Left colon (tissue), 2 donors: ENCODE measurements around the gene RPS8. TPM values are rescaled to one million over a fixed set of nuclear protein-coding genes. Genes with fewer than 3 reads are reported as not detected.
"Not testable (repeated sequence)": the region's sequence is repeated elsewhere in the genome, so short reads cannot be mapped to it uniquely, and the experiment has no call there.

Experiments used
- ATAC-seq: fragments of 200-7000 bp; cut with Tn5 transposase; one replicate; pipeline ENCODE4 v1.9.1; 2020; ENCODE audit warnings: mild to moderate bottlenecking, moderate library complexity
- DNase-seq, 2 donors: peaks; one replicate each; pipeline ENCODE4 v3.0.0-alpha.2; 2020
- intact Hi-C, 2 donors: fragments of 100-400 bp; cut with DNase I in 1 of 2; cut with micrococcal nuclease in 1 of 2; formaldehyde crosslinking; loops; one replicate each; pipeline versions ENCODE4 v1.11.2 to v1.14.0; 2022; cut with DNase I, micrococcal nuclease
- long read RNA-seq: library from polyadenylated mRNA; unstranded; transcript quantifications from one replicate; pipeline ENCODE4 v2.0.0, GENCODE V29; 2021
- total RNA-seq, 2 donors: library from RNA; stranded (reverse); fragmentation: NEBNext Ultra II Directional; extraction: Animal tissue kit (Norgen Biotek cat#: 25700); gene quantifications; one replicate each; pipeline ENCODE4 v1.2.1, GENCODE V29; 2021
- donor health status: DM: no; HTN: no; CAD: no.
- donor health status: DM: yes; HTN: yes; CAD: no.

The RPS8 gene
- 1,000 to 10,000 TPM; 1,280 to 1,342 TPM for total RNA-seq
- long read RNA-seq, transcript RPS8-207 (5 exons, 1,115 nt), result minor isoform, 23 of 366 reads
- long read RNA-seq, transcript RPS8-203 (3 exons, 898 nt), result minor isoform, 6 of 366 reads
- long read RNA-seq, transcript RPS8-202 (6 exons, 881 nt), result major isoform, 194 of 366 reads
- long read RNA-seq, partial matches to known transcripts, result 135 of 366 reads
- long read RNA-seq, other reads (novel, unspliced or antisense), result 8 of 366 reads

DNA sequence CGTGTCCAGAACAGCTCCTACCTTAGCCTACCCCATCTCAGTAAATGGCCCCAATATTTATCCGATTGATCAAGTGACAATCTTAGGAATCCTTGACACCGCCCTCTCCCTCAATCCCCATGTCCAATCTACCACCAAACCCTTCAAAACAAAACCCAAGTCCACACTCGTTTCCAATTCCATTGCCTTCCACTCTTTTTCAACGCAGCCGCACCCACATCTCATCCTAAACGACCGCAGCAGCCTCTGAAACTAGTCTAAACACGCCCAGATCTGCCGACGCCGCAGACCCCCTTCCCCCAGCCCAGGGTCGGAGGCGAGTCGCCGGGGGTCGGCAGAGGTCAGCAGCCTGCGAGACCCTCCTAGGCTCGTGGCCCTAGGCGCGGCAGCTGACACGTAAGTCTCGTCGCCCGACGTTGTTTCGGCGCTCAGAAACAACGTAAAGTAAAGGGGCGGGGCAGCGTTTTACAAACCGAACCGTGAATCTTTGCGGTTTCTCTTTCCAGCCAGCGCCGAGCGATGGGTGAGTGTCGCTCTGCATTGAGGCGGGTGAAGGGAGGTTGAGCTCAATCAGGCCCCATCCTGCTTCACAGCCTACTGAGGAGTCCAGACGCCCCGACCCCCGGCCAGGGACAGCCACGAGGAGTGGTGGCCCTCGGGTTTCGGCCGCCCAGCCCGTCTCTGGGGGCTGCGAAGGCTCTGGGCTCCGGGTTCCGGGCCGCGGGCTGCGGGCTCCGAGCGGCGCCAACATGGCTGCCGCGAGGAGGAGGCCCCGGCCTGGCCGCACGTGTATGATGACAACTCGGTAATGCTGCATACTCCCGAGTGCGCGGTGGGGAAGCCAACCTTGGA lies at the start of gene RPS8:
RPS8 (plus strand) TSS at position 463 of the 852 bp plus-strand sequence; CDS start at position 520, 57 bp downstream.
- ATAC-seq (peak; percentile 89), DNase-seq (peak; percentile 93 to 94)
- intact Hi-C loops, result no loop called here

DNA sequence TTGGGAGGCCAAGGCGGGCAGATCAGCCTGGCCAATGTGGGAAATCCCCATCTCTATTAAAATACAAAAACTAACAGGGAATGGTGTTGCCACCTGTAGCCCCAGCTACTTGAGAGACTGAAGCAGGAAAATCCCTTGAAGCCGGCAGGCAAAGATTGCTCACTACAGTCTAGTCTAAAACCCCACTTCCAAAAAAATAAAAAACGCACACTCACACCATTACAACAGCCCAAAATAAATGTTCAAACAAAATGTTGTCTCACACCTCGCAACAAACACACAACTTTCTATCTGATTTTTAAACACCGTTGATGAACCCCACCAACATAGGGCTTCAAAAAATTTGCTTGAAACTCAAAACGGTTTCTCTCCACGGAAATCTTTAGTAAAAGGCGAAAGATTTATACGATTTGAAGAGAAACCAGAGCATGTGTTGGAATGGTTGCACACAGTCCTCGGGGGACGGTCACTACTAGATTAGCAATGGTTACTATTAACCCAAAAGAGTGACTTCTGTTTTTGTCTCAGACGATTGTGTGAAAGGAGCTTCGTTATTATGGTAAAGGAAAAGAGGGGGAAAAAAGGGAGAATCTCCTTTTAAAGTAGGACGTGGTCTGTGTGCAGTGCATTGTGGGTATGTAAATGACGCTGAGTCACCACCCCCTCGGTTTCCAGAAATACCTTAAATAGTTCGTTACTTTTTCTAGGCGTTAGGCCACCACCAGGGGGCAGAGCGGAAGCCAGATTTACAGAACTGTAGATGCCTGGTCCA lies 44.4 kb upstream of the RPS8 start, which contains the start of gene RNU5D-1:
RNU5D-1 (minus strand) TSS at position 430 of the 772 bp plus-strand sequence.
- peak; percentile 92 to 98 for DNase-seq
- intact Hi-C loops, result no loop called here
- peak; percentile 84 for ATAC-seq

DNA sequence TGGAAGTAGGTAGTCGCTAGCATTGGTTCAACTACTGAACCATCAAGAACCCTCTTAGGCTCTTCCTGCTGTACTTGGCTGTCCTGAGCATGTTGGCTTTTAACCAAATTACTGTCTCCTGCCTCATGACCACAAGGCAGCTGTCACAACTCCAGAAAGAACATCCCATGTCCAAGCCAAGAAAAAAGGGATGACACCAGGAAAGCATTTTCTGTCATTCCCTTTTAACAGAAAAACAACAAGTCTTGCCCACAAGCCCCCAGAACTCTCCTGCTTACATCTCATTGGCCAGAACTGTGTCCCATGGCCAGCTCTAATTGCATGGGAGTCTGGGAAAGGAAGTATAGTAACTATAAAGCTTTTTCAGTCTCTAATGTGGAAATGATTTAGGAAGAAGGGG lies 42.0 kb upstream of the RPS8 start:
- ATAC-seq (no peak), DNase-seq (no peak)
- intact Hi-C loops, result no loop called here

DNA sequence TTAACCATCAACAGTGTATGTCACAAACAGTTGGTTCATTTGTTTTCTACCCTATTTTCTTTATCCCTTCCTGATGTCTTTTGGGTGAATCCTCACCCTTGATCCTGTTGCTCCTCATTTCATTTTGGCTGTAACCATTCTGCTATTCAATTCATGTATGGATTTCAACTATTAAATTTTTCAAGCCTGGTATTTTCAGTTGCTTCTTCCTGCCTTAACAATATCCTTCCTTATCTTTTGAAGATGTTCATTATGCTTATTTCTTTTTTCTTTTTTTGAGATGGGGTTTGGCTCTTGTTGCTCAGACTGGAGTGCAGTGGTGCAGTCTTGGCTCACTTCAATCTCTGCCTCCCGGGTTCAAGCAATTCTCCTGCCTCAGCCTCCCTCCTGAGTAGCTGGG lies 41.6 kb upstream of the RPS8 start:
- intact Hi-C loops, result no loop called here
- DNase-seq (no peak), ATAC-seq (no peak)

DNA sequence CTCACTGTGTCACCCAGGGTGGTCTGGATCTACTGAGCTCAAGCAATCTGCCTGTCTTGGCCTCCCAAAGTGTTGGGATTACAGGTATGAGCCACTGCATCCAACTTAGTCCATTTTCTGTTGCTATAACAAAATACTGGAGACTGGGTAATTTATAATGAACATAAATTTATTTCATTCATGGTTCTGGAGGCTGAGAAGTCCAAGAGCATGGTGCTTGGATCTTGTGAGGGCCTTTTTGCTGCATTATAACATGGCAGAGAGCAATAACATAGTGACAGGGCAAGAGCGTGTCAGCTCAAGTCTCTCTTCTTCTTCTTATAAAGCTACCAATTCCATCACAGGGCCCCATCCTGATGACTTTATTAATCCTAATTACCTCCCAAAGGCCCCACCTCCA lies 39.3 kb upstream of the RPS8 start:
- DNase-seq, result no peak
- no peak for ATAC-seq
- intact Hi-C loops, result no loop called here

DNA sequence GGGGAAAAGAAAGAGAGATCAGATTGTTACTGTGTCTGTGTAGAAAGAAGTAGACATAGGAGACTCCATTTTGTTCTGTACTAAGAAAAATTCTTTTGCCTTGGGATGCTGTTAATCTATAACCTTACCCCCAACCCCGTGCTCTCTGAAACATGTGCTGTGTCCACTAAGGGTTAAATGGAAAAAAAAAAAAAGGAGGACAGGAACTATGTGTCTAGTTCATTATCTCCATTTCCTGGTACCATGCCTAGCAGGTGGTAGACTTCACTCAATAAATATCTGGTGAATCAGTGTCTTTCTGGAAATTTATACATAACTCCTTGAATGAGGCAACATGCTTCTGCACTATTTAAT lies 36.4 kb upstream of the RPS8 start:
- DNase-seq, intact Hi-C loops, ATAC-seq: not testable (repeated sequence)

DNA sequence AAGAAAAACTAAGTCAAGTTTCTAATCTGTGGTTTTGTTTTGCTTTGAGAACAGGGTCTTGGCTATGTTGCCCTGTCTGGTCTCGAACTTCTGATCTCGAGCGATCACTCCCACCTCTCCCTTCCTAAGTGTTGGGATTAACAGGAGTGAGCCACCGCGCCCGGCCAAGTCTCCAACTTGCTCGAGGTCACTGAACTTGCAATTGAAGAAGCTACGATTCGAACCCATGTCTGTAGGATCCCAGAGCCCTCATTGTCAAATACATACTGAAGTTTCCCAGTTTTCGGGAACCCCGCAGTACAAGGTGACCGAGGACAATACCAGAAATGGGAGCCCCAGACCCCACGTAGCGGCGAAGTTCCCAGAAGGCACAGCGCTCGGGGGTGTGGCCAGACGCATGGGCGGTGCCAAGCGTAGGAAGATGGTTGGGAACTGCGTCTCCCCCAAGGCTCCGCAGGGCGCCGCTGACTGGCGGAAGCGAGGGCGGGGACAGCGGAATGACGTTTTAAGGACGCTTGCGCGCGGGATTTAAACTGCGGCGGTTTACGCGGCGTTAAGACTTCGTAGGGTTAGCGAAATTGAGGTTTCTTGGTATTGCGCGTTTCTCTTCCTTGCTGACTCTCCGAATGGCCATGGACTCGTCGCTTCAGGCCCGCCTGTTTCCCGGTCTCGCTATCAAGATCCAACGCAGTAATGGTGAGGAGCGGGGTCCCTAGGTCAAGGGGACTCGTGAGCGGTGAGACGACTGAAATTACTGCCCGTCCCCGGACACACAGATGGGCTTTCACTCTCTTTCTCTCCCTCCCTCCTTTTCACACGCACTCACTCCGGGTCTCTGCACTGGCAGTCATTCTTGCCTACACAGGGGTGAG lies 35.8 kb upstream of the RPS8 start, which contains the start of gene KIF2C:
KIF2C (plus strand) TSS at position 531 of the 872 bp plus-strand sequence; CDS start at position 627, 96 bp downstream.
- intact Hi-C loops, result no loop called here
- ATAC-seq, result peak; percentile 100
- DNase-seq, result peak; percentile 97 to 99

DNA sequence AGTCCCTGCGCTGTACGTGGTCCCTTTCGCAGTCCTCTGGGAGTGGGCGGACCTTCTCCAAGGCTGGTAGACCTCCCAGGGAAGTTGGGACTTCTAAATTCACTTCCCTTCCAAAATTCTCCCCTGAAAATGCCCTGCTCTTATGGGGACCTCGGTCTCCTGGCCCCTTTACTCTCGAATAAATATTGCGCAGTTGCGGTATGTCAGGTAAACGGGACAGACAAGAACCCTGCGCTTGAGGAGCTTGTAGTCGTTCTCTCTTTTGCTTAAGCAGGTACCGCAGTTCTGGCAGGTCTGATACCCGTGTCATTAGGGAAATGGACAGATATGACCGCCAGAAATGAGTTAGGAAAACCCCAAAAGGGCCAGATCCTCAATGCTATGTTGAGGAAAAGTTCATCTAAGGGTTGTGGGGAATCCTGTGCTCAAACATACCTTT lies 35.1 kb upstream of the RPS8 start:
- ATAC-seq (peak; percentile 1), DNase-seq (no peak)
- intact Hi-C loops, result no loop called here

DNA sequence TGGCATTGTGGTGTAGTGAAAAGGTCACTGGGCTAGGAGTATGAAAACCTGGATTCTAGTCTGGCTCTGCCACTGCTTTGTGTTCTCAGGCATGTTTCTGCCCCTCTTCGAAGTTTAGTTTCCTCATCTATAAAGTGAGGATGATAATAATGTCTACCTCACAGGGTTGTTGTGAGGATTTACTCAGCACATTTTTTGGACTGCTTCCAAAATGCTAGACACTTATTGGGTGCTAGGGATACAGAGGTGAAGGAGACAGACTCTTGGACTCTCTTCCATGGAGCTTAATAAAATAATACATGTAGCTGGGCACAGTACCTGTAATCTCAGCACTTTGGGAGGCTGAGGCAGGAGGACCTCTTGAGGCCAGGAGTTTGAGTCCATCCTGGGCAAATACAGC lies 32.1 kb upstream of the RPS8 start:
- intact Hi-C loops, result no loop called here
- ATAC-seq (no peak), DNase-seq (no peak)

DNA sequence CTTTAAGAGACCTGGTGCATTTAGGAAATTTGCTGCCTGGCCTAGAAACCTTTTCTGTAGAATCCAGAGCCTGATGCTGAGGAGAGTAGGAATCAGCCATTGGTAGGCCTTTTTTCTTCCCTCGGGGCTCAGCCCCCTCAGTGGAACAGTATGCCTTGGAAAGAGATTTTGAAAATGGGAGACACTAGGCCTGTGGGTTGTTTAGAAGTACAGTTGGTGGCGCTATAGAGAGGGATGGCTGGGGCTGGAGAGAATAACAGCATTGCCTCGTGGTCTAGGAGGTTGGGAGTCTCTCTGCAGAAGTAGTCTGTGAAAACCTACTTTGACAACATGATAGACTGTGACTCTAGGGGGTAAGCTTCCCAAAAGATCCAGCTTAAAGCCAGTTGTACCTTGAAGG lies 27.5 kb upstream of the RPS8 start:
- intact Hi-C loops, result no loop called here
- ATAC-seq (no peak), DNase-seq (no peak)

DNA sequence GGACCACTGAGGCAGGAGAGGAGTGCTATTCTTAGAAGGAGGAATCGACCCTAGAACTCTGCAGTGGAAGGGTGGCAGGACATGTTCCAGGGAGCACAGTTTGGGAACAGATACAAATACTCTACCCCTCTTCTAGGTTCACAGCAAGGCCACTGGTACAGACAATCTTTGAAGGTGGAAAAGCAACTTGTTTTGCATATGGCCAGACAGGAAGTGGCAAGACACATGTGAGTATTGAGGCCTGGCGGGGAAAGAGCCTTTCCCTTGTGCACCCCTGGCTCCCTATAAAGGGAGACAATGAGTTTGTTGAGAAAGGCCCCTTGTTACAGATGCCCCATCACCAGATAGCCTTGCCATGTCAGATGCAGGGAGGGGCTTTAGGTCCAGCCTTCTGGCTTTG lies 17.9 kb upstream of the RPS8 start:
- intact Hi-C loops, result no loop called here
- no peak for ATAC-seq
- DNase-seq, result no peak

DNA sequence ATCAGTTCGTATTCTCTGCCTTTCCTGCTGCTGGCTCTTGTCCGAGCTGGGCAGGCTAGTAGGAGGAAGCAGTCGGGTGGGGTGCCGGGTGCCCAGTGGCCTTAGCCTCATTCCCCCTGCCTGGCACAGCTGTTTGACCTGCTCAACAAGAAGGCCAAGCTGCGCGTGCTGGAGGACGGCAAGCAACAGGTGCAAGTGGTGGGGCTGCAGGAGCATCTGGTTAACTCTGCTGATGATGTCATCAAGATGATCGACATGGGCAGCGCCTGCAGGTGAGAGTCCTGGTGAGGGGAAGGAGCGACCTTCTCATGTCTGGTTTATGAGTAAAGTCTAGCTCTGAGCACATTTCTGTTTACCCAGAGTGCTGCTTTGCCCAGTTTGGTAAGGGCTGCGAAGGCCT lies 16.3 kb upstream of the RPS8 start:
- DNase-seq (no peak), ATAC-seq (no peak)
- intact Hi-C loops, result no loop called here

DNA sequence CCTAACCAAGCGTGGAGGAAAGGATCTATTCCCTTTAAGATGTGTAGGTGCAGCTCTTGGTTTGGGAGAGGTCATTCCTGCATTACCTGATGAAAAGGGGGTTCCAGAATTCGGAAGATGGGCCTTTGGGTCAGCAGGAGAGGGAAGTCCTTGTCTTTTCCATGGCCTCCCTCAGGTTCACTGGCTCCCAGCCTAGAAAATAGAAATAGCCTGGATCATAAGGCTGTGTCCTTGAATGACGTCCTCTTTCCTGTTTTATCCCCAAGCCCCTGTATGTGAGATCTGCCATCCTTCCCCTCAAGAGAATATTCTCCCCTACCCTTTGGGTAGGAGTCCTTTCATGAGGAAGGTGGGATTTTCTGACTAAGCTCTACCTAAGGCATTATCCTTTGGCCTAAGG lies 14.5 kb upstream of the RPS8 start:
- intact Hi-C loops, result no loop called here
- ATAC-seq (no peak), DNase-seq (no peak)

DNA sequence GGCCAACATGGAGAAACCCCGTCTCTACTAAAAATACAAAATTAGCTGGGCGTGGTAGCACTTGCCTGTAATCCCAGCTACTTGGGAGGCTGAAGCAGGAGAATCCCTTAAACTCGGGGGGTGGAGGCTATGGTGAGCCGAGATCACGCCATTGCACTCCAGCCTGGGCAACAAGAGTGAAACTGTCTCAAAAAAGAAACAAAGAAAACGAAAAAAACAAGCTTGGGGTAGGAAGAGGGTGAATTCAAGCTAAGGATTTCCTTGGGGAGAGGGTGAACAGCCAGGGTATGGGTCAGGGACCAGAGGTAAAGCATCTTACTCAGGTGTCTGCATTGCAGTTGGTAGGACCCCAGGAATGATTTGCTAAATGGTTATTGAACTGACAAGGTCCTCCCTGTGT lies 8.9 kb upstream of the RPS8 start:
- ATAC-seq, DNase-seq, intact Hi-C loops: not testable (repeated sequence)

DNA sequence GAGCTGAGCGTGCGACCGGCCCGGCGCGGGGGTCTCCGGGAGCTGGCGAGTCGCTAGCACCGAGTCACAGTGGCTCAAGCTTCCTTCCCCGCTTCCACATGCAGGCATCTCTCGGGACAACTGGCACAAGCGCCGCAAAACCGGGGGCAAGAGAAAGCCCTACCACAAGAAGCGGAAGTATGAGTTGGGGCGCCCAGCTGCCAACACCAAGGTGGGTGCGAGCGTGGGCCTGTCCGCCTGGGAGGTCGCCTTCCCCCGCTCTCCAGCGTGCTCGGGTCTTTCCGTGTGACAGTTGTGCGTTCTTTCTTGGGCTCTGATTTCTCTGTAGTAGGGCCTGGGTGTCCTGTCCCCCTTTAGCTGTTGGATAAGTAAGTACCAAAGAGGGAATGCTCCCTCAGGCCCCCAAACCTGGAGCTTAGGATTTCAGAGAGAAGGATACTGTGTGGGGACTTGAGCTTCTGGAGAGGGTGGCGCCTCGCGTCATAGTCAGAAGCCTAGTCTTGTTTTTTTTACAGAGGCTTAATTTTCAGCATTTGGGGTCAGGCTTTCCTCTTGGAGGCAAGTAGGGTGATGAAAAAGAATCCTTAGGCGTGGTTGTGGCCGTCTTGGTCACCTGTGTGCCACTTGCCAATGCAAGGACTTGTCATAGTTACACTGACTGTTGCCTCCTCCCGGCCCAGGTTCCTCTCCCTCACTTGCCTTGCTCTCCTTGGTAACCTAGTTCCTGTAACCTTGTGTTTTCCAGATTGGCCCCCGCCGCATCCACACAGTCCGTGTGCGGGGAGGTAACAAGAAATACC lies 790 bp downstream of the RPS8 start:
- peak; percentile 36 to 57 for DNase-seq
- intact Hi-C loops, result no loop called here
- ATAC-seq, result peak; percentile 53

DNA sequence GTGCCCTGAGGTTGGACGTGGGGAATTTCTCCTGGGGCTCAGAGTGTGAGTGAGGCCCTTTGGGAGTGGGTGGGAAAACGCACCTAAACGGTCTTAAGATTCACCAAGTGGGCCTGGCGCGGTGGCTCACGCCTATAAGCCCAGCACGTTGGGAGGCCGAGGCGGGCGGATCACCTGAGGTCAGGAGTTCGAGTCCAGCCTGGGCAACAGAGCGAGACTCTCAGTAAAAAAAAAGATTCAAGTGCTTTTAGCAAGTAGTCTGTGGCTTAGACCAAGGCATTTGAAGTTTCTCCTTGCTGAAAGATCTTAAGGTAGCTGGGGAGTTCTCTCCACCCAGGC lies 1.4 kb downstream of the RPS8 start:
- DNase-seq (no peak), ATAC-seq (no peak)
- intact Hi-C loops, result no loop called here

DNA sequence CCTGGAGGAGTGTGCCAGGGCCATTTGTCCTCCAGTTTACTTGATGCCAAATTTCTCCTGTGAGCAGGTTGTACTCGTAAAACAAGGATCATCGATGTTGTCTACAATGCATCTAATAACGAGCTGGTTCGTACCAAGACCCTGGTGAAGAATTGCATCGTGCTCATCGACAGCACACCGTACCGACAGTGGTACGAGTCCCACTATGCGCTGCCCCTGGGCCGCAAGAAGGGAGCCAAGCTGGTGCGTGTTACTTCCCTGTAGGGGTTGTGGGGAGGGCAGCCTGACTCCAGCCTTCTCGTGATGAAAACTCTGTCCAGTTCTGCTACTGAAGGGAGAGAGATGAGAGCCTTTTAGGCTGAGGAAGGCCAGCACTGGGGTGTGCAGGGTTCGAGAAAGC lies 2.2 kb downstream of the RPS8 start:
- intact Hi-C loops, result no loop called here
- DNase-seq (no peak), ATAC-seq (no peak)
